ENCODE results near the gene DGKI.

The DGKI gene

GRCh38 chr7:137880432-137880831 is 33.7 kb upstream of the DGKI start:
- Histone ChIP-seq H2AFZ (ENCODE audit: low read depth) (no peak overlapping the region), H3K9ac (no peak overlapping the region), H3K79me2 (ENCODE audit: insufficient read depth, low read depth) (no peaks in the 10 kb centered on the region), H3K36me3 (ENCODE audit: insufficient read depth) (peaks cover 7% of the 10 kb centered on the region; the same call in 1 of the 2 replicates), H4K20me1 (ENCODE audit: insufficient read depth) (no peaks in the 10 kb centered on the region), H3K4me3 (IDR thresholded peaks at IDR 0.05; ENCODE audit: insufficient read depth, low read depth, low read length) (no peak overlapping the region), H3K4me1 (ENCODE audit: low read depth, poor library complexity, severe bottlenecking) (no peaks in the 10 kb centered on the region), H3K27ac (no peak overlapping the region), H3K27me3 (ENCODE audit: insufficient read depth, low read depth) (no peaks in the 10 kb centered on the region), H3K4me2 (no peak overlapping the region)
- no peak for TF ChIP-seq CTCF (conservative IDR thresholded peaks at IDR 0.05; ENCODE audit: low read depth, low read length)

- Histone ChIP-seq H3K4me3 (IDR thresholded peaks at IDR 0.05; ENCODE audit: insufficient read depth, low read depth, low read length) (no peak overlapping the region), H3K27ac (no peak overlapping the region), H3K27me3 (ENCODE audit: insufficient read depth, low read depth) (no peaks in the 10 kb centered on the region), H3K4me2 (no peak overlapping the region), H3K79me2 (ENCODE audit: insufficient read depth, low read depth) (no peaks in the 10 kb centered on the region), H3K9ac (no peak overlapping the region), H4K20me1 (ENCODE audit: insufficient read depth) (no peaks in the 10 kb centered on the region), H3K4me1 (ENCODE audit: low read depth, poor library complexity, severe bottlenecking) (no peaks in the 10 kb centered on the region), H3K36me3 (ENCODE audit: insufficient read depth) (peaks cover 7% of the 10 kb centered on the region; the same call in 1 of the 2 replicates), H2AFZ (ENCODE audit: low read depth) (no peak overlapping the region)
- no peak for TF ChIP-seq CTCF (conservative IDR thresholded peaks at IDR 0.05; ENCODE audit: low read depth, low read length)
Observed at GRCh38 chr7:137879357-137880158, 32.8 kb upstream of the DGKI start.

GRCh38 chr7:137878333-137878961 is 31.7 kb upstream of the DGKI start:
- H3K27me3 ChIP-seq (ENCODE audit: insufficient read depth, low read depth), result no peaks in the 10 kb centered on the region
- no peaks in the 10 kb centered on the region for H3K4me1 ChIP-seq (ENCODE audit: low read depth, poor library complexity, severe bottlenecking)
- H2AFZ ChIP-seq (ENCODE audit: low read depth), result no peak overlapping the region
- no peak overlapping the region for H3K4me2 ChIP-seq
- TF ChIP-seq CTCF (conservative IDR thresholded peaks at IDR 0.05; ENCODE audit: low read depth, low read length), result no peak; the same call in 1 of the 2 replicates
- no peak overlapping the region for H3K9ac ChIP-seq
- no peak overlapping the region for H3K4me3 ChIP-seq (IDR thresholded peaks at IDR 0.05; ENCODE audit: insufficient read depth, low read depth, low read length)
- H3K36me3 ChIP-seq (ENCODE audit: insufficient read depth), result peaks cover 7% of the 10 kb centered on the region; the same call in 1 of the 2 replicates
- H3K79me2 ChIP-seq (ENCODE audit: insufficient read depth, low read depth), result no peaks in the 10 kb centered on the region
- H4K20me1 ChIP-seq (ENCODE audit: insufficient read depth), result no peaks in the 10 kb centered on the region
- H3K27ac ChIP-seq, result no peak overlapping the region

GRCh38 chr7:137877027-137877675 is 30.4 kb upstream of the DGKI start:
- no peak overlapping the region for H3K9ac ChIP-seq
- TF ChIP-seq CTCF (conservative IDR thresholded peaks at IDR 0.05; ENCODE audit: low read depth, low read length), result no peak
- no peaks in the 10 kb centered on the region for H4K20me1 ChIP-seq (ENCODE audit: insufficient read depth)
- no peaks in the 10 kb centered on the region for H3K79me2 ChIP-seq (ENCODE audit: insufficient read depth, low read depth)
- no peaks in the 10 kb centered on the region for H3K27me3 ChIP-seq (ENCODE audit: insufficient read depth, low read depth)
- H3K4me3 ChIP-seq (IDR thresholded peaks at IDR 0.05; ENCODE audit: insufficient read depth, low read depth, low read length), result no peak overlapping the region
- H2AFZ ChIP-seq (ENCODE audit: low read depth), result no peak overlapping the region
- peaks cover 3% of the 10 kb centered on the region; the same call in 1 of the 2 replicates for H3K36me3 ChIP-seq (ENCODE audit: insufficient read depth)
- H3K27ac ChIP-seq, result no peak overlapping the region
- no peak overlapping the region for H3K4me2 ChIP-seq
- no peaks in the 10 kb centered on the region for H3K4me1 ChIP-seq (ENCODE audit: low read depth, poor library complexity, severe bottlenecking)

Data from KMS-11 (cell line).